IMR-90 (cell line): Measurements from ENCODE around the gene PDZD2. TPM values are rescaled to one million over a fixed set of nuclear protein-coding genes. Genes with fewer than 3 reads are reported as not detected.

Source experiments
- ATAC-seq: fragments of 200-7000 bp; cut with Tn5 transposase; 2 replicates; pipeline ENCODE4 v1.9.1; 2020; ENCODE audit warnings: low read depth, mild to moderate bottlenecking, moderate library complexity
- BruUV-seq: library from RNA; stranded (reverse); fragments of 400-500 nt; replicated peaks from 2 replicates; lab custom pipeline; 2021; lab: Mats Ljungman, UMichigan
- CTCF ChIA-PET: fragments of 300-600 bp; formaldehyde crosslinking; extraction: SDS; loops from one replicate; lab custom pipeline; 2021; ENCODE audit warnings: antibody characterized with exemption; lab: Yijun Ruan, JAX
- POLR2A ChIA-PET: fragments of 300-600 bp; sonication (Branson Sonifier 250); formaldehyde crosslinking; loops from one replicate; lab custom pipeline; 2022; ENCODE audit warnings: antibody characterized with exemption; ENCODE audit not compliant: unreplicated experiment; lab: Charles Lee
- DNase-seq: peaks from one replicate; pipeline ENCODE4 v3.0.0; 2013
- H2AFZ ChIP-seq: replicated peaks from 2 replicates; pipeline ENCODE3; 2013; ENCODE audit warnings: low read length, mild to moderate bottlenecking; ENCODE audit not compliant: poor library complexity
- H2AK5ac ChIP-seq: 2 replicates; pipeline ENCODE4 v1.6.1; 2013; ENCODE audit warnings: low read depth, low read length, inconsistent platforms
- H2AK9ac ChIP-seq: replicated peaks from 2 replicates; pipeline ENCODE3; 2013; ENCODE audit warnings: mild to moderate bottlenecking, low read depth, low read length, moderate library complexity; ENCODE audit not compliant: poor library complexity
- H2BK120ac ChIP-seq: 2 replicates; pipeline ENCODE4 v1.6.1; 2013; ENCODE audit warnings: low read depth, low read length, inconsistent platforms
- H2BK15ac ChIP-seq: 3 replicates; pipeline ENCODE4 v1.6.1; 2013; ENCODE audit warnings: low read depth, low read length, inconsistent platforms
- H2BK20ac ChIP-seq: 2 replicates; pipeline ENCODE4 v1.6.1; 2013; ENCODE audit warnings: low read depth, mild to moderate bottlenecking, inconsistent platforms, low read length, moderate library complexity
- H2BK5ac ChIP-seq: 2 replicates; pipeline ENCODE4 v1.6.1; 2013; ENCODE audit warnings: mild to moderate bottlenecking, low read depth, low read length, inconsistent platforms; ENCODE audit not compliant: poor library complexity, severe bottlenecking
- H3K14ac ChIP-seq: replicated peaks from 2 replicates; pipeline ENCODE4 v1.6.1; 2013; ENCODE audit warnings: low read depth, low read length, inconsistent platforms
- H3K18ac ChIP-seq: 2 replicates; pipeline ENCODE4 v1.6.1; 2013; ENCODE audit warnings: low read depth, low read length, control low read depth
- H3K23ac ChIP-seq: 2 replicates; pipeline ENCODE4 v1.6.1; 2013; ENCODE audit warnings: low read depth, low read length, inconsistent platforms
- H3K27ac ChIP-seq: 2 replicates; pipeline ENCODE4 v1.5.1; 2013; ENCODE audit warnings: mild to moderate bottlenecking, control low read depth, low read length; ENCODE audit not compliant: insufficient read depth
- H3K27me3 ChIP-seq: 2 replicates; pipeline ENCODE4 v1.6.1; 2013; ENCODE audit warnings: low read length; ENCODE audit not compliant: control insufficient read depth, insufficient read depth
- H3K36me3 ChIP-seq: 2 replicates; pipeline ENCODE4 v1.6.1; 2013; ENCODE audit warnings: low read length, mixed read lengths; ENCODE audit not compliant: control insufficient read depth, insufficient read depth
- H3K4ac ChIP-seq: 2 replicates; pipeline ENCODE4 v1.6.1; 2013; ENCODE audit warnings: low read depth, low read length, inconsistent platforms
- H3K4me1 ChIP-seq: 2 replicates; pipeline ENCODE4 v1.6.1; 2013; ENCODE audit warnings: low read length, mixed read lengths; ENCODE audit not compliant: control insufficient read depth, insufficient read depth
- H3K4me2 ChIP-seq: 2 replicates; pipeline ENCODE4 v1.6.1; 2013; ENCODE audit warnings: low read depth, mild to moderate bottlenecking, control low read depth, low read length, moderate library complexity
- H3K4me3 ChIP-seq: 2 replicates; pipeline ENCODE4 v1.5.1; 2013; ENCODE audit warnings: low read depth, mild to moderate bottlenecking, control low read depth, low read length, moderate library complexity; ENCODE audit not compliant: insufficient read depth
- H3K56ac ChIP-seq: 2 replicates; pipeline ENCODE4 v1.6.1; 2013; ENCODE audit warnings: low read length, inconsistent platforms; ENCODE audit not compliant: insufficient read depth; ENCODE audit errors: extremely low read depth
- H3K79me1 ChIP-seq, 2 experiments: 2 replicates each; pipeline ENCODE4 v1.6.1; 2013; ENCODE audit warnings: low read length in 2 of 2, inconsistent platforms in 1 of 2, low read depth in 1 of 2
- H3K9ac ChIP-seq: 2 replicates; pipeline ENCODE4 v1.6.1; 2013; ENCODE audit warnings: low read depth, low read length, control low read depth
- H3K9me1 ChIP-seq: 2 replicates; pipeline ENCODE4 v1.6.1; 2013; ENCODE audit warnings: low read length, inconsistent platforms; ENCODE audit not compliant: insufficient read depth
- H3K9me3 ChIP-seq: 2 replicates; pipeline ENCODE4 v1.6.1; 2013; ENCODE audit warnings: low read length; ENCODE audit not compliant: control insufficient read depth, insufficient read depth
- H4K20me1 ChIP-seq: 2 replicates; pipeline ENCODE4 v1.6.1; 2013; ENCODE audit warnings: low read length, inconsistent platforms; ENCODE audit not compliant: insufficient read depth
- H4K5ac ChIP-seq: 2 replicates; pipeline ENCODE4 v1.6.1; 2013; ENCODE audit warnings: mild to moderate bottlenecking, low read depth, low read length, control low read depth
- H4K8ac ChIP-seq, 2 experiments: 2 replicates each; pipeline ENCODE4 v1.6.1; 2013; ENCODE audit warnings: low read depth in 2 of 2, low read length in 2 of 2, control low read depth in 1 of 2, inconsistent platforms in 1 of 2
- H4K91ac ChIP-seq: 2 replicates; pipeline ENCODE4 v1.6.1; 2013; ENCODE audit warnings: low read depth, low read length, inconsistent platforms; ENCODE audit not compliant: insufficient read depth
- CEBPB ChIP-seq: IDR thresholded peaks from 2 replicates; pipeline ENCODE4 v1.6.1; 2012; ENCODE audit warnings: low read depth, low read length, improper control_type of control experiment
- CTCF ChIP-seq: conservative IDR thresholded peaks from 2 replicates; pipeline ENCODE4 v1.5.1; 2012; ENCODE audit warnings: mild to moderate bottlenecking, low read depth, low read length, improper control_type of control experiment
- FOS ChIP-seq: fragments of 150-350 bp; IDR thresholded peaks from 2 replicates; pipeline ENCODE4 v1.6.1; 2016; ENCODE audit warnings: low read depth, low read length
- MAFK ChIP-seq: IDR thresholded peaks from 2 replicates; pipeline ENCODE4 v1.6.1; 2012; ENCODE audit warnings: low read depth, low read length, improper control_type of control experiment
- MAZ ChIP-seq: IDR thresholded peaks from 2 replicates; pipeline ENCODE4 v1.6.1; 2012; ENCODE audit warnings: low read depth, mild to moderate bottlenecking, low read length, improper control_type of control experiment, moderate library complexity, borderline replicate concordance
- NFE2L2 ChIP-seq: fragments of 150-350 bp; IDR thresholded peaks from 2 replicates; pipeline ENCODE4 v1.6.1; 2016; ENCODE audit warnings: low read depth, mild to moderate bottlenecking, low read length
- RAD21 ChIP-seq: IDR thresholded peaks from 2 replicates; pipeline ENCODE4 v1.6.1; 2012; ENCODE audit warnings: low read length, improper control_type of control experiment
- RCOR1 ChIP-seq: IDR thresholded peaks from 2 replicates; pipeline ENCODE4 v1.6.1; 2012; ENCODE audit warnings: mild to moderate bottlenecking, low read length, improper control_type of control experiment; ENCODE audit not compliant: insufficient replicate concordance
- RFX5 ChIP-seq: IDR thresholded peaks from 2 replicates; pipeline ENCODE4 v1.8.0; 2012; ENCODE audit warnings: low read depth, mild to moderate bottlenecking, low read length, moderate library complexity
- SMC3 ChIP-seq: fragments of 150-350 bp; IDR thresholded peaks from 2 replicates; pipeline ENCODE4 v1.6.1; 2016; ENCODE audit warnings: low read depth, mild to moderate bottlenecking, antibody characterized with exemption, low read length, moderate library complexity
- USF2 ChIP-seq: fragments of 150-350 bp; IDR thresholded peaks from 2 replicates; pipeline ENCODE4 v1.6.1; 2017; ENCODE audit warnings: mild to moderate bottlenecking, antibody characterized with exemption, low read length, low read depth
- WGBS, 2 experiments: methylation state at CpG; one replicate each; pipeline versions ENCODE4 v1.1.5 to v1.1.7; 2013; ENCODE audit warnings: missing lambda C conversion rate in 2 of 2; ENCODE audit not compliant: insufficient read length in 1 of 2; ENCODE audit errors: extremely low coverage in 2 of 2; 5-methylcytosine and 5-hydroxymethylcytosine counted together
- dilution Hi-C: fragments of 300-500 bp; cut with HindIII; formaldehyde crosslinking; loops from one replicate; pipeline ENCODE4 v1.14.3; 2018; ENCODE audit warnings: low sequenced_read_pairs; ENCODE audit not compliant: unreplicated experiment
- in situ Hi-C: fragments of 300-500 bp; cut with MboI; formaldehyde crosslinking; loops from 3 replicates; pipeline ENCODE4 v1.14.3; 2019; ENCODE audit warnings: low sequenced_read_pairs, inconsistent platforms, mixed read lengths
- intact Hi-C: fragments of 100-400 bp; cut with micrococcal nuclease; formaldehyde crosslinking; loops from 2 replicates; pipeline ENCODE4 v1.10.0; 2022
- polyA plus RNA-seq, 3 experiments: library from polyadenylated mRNA; depleted of rRNA; stranded (reverse); fragments of >200 nt; gene quantifications; 2 replicates each; pipeline ENCODE4 v1.2.3, GENCODE V29; 2012; ENCODE audit warnings: low replicate concordance in 1 of 3
- total RNA-seq: library from RNA; depleted of rRNA; stranded (reverse); fragments of >200 nt; gene quantifications from 2 replicates; pipeline ENCODE4 v1.2.3, GENCODE V29; 2012

PDZD2 gene
- total and polyA plus RNA-seq, 2 of the 4 experiments (the other 2 are of a cell fraction), result under 0.01 to 0.02 TPM

GRCh38 chr5:32089146-32090000 is 450.4 kb downstream of the PDZD2 start:
- BruUV-seq, result no TSS peak
- no peak for TF ChIP-seq NFE2L2
- TF ChIP-seq USF2, result no peak
- TF ChIP-seq RCOR1, result no peak
- no peak for TF ChIP-seq MAFK
- TF ChIP-seq RFX5, result no peak
- no peak for TF ChIP-seq CEBPB
- no peak for TF ChIP-seq RAD21
- TF ChIP-seq MAZ, result no peak
- no peak for TF ChIP-seq FOS
- TF ChIP-seq CTCF, result no peak
- TF ChIP-seq SMC3, result no peak
- Histone ChIP-seq H4K8ac (no peak overlapping the region), H3K18ac (no peak overlapping the region), H3K79me1 (no peaks in the 10 kb centered on the region), H3K4me1 (no peaks in the 10 kb centered on the region), H2AK9ac (no peak overlapping the region), H3K9me3 (no peaks in the 10 kb centered on the region), H3K36me3 (peaks cover 2% of the 10 kb centered on the region; the same call in 1 of the 2 replicates), H2AK5ac (no peak overlapping the region), H3K27ac (no peak overlapping the region), H3K14ac (no peak overlapping the region), H2BK15ac (no peak overlapping the region), H4K5ac (no peak overlapping the region), H4K20me1 (no peaks in the 10 kb centered on the region), H2BK20ac (no peak overlapping the region), H3K4me2 (no peak overlapping the region), H3K56ac (no peak overlapping the region), H3K23ac (no peak overlapping the region), H3K9ac (no peak overlapping the region), H2BK5ac (no peak overlapping the region), H2AFZ (no peak overlapping the region), H3K4me3 (no peak overlapping the region), H2BK120ac (no peak overlapping the region), H3K27me3 (no peaks in the 10 kb centered on the region), H3K4ac (no peak overlapping the region), H4K91ac (no peak overlapping the region), H3K9me1 (peaks cover 2% of the 10 kb centered on the region; the same call in 1 of the 2 replicates)
- in situ Hi-C loops, result no loop called here
- WGBS, 2 experiments, result 89% methylated on average over 12 of the region's 30 CpGs; no CpG with 5 or more reads in 1 of the 2 experiments
- ChIA-PET POLR2A (no interaction called here), CTCF (no interaction called here)
- dilution Hi-C loops, result no loop called here
- DNase-seq (no peak), ATAC-seq (no peak)
- intact Hi-C loops, result no loop called here
